Activated naive CD4-positive, alpha-beta T cell treated with anti-CD3 and anti-CD28 coated beads, Interleukin-2, amount 50 U/mL, for 72 hours (primary cell): ENCODE results near the gene ACOX3. TPM values are rescaled to one million over a fixed set of nuclear protein-coding genes. Genes with fewer than 3 reads are reported as not detected.

Experiments
- ATAC-seq, 2 donors: fragments of 150-1000 bp; cut with Tn5 transposase; 2 replicates each; pipeline ENCODE4 v1.10.0; 2021; ENCODE audit warnings: mild to moderate bottlenecking in 2 of 2, moderate library complexity in 2 of 2
- DNase-seq, 2 donors: peaks; one replicate each; pipeline ENCODE4 v3.0.0; 2021 to 2022; ENCODE audit warnings: low spot score in 2 of 2
- H3K27ac Mint-ChIP-seq, 2 donors: one replicate each; pipeline ENCODE4 v1.8.0; 2022; ENCODE audit warnings: mild to moderate bottlenecking in 2 of 2, mixed read lengths in 2 of 2
- H3K36me3 Mint-ChIP-seq, 2 donors: one replicate each; pipeline ENCODE4 v1.8.0; 2022; ENCODE audit warnings: mixed read lengths in 2 of 2
- H3K9me3 Mint-ChIP-seq, 2 donors: one replicate each; pipeline ENCODE4 v1.8.0; 2022; ENCODE audit warnings: mixed read lengths in 2 of 2
- total RNA-seq, 2 donors: library from RNA; stranded (reverse); gene quantifications; one replicate each; pipeline ENCODE4 v1.2.3, GENCODE V29; 2022

The ACOX3 gene
- total RNA-seq, 2 donors from 2014 or later: 22.1 to 29.2 TPM

DNA sequence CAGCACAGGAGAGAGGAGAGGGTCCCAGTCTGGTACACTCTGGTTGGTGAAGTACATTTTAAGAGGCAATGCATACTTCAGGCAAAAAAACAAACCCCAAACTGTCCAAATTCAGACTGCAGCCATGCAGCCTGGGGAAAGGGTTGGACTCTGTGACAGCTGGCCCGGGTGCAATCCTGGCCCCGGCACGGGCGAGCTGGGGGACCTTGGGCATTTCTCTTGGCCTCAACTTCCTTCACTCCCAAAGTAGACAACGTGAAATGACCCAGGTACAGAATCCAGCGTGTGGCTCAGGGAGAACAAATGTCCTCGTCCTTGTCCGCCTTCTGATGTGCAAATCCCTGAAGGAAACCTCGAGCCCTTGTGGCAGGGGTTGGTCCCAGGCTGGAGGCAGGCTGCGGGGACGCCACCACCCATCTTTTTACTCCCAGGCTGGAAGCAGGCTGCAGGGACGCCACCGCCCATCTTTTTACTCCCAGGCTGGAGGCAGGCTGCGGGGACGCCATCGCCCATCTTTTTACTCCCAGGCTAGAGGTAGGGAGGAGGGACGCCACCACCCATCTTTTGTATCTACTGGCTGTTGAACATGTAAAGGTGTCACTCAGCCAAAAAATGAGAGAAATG is 62.3 kb downstream of the ACOX3 start:
- Mint-ChIP-seq H3K36me3 (no peaks in the 10 kb centered on the region), H3K9me3 (no peaks in the 10 kb centered on the region), H3K27ac (no peak overlapping the region)
- DNase-seq: no peak
- no peak for ATAC-seq

DNA sequence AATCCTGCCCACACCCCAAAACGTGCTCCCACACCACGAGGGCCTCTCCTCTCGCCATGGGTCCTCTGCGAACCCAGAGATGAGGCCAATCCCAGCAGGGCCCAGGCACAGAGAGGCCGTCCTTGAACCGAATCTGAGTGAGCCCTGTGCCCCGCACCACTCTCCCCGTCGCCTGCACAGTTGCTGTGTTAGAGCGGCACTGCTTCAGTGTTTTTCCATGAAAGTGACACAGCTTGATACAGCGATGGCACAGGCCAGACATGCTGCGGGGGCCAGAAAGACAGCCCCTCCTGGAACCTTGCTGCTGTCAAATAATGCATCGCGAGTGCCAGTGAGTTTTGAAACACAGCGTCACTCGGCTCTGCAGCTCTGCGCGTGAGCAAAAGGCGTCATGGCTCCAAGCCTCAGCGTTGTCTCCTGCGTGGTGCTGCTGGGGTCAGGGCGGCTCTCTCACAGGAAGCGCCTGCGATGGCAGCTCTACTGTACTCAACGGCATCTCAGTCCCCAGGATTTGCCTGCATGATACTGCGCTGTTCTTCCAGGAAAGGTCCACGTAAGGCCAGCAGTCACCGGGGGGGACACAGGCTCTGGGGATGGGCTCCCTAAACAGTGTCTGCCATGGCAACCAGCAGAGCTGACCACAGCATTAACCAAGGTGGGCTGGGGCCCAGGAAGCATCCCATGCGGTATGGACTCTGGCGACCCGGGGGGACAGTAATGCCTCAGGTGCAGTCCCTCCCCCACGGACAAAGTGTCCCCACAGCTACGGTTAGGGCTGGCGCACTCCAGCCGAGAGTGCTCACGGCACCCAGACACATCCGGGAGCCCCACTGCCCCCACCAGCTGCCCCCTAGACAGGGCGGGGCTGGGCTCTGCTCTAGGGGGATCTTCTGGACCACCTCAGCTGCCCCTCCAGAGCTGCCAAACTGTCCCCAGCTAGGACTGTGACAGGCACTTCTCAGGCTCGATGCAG is 63.1 kb downstream of the ACOX3 start:
- H3K27ac Mint-ChIP-seq: no peak overlapping the region
- no peak for DNase-seq
- no peaks in the 10 kb centered on the region for H3K36me3 Mint-ChIP-seq
- no peaks in the 10 kb centered on the region for H3K9me3 Mint-ChIP-seq
- no peak for ATAC-seq

DNA sequence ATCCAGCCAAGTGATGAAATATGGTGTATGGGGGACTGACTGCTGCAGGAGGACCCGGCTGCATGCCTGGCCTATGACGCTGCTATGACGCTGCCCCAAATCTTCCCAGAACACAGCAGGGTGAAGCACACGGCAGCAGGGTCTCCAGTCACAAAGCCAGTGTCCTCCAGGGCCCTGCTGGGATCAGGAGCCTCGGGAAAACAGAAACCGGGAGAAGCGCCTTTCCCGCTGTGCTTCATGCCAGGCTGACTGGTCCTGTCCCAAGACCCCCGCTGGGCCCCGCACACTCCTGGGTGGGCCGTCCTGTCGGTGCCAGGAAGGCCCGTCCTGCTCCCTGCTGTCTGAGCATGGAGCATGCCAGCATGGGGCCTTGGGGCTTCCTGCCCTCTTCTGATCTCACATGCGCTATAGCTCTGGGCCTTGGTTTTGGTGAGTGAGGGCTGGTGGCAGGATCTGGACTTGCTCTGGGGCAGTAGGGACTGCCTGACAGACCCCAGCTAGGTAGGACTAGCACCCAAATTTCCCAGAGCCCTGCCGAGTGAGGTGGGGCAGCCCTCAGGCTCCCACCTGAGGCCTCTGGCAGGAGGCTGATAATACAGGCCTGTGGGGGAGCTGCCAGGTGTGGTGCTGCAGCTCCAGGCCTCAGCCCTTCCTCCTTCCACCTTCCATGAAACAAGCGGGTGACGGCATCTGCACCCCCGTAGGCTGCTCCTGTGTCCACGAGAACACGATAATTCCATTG is 64.0 kb downstream of the ACOX3 start:
- no peaks in the 10 kb centered on the region for H3K36me3 Mint-ChIP-seq
- no peak for ATAC-seq

DNA sequence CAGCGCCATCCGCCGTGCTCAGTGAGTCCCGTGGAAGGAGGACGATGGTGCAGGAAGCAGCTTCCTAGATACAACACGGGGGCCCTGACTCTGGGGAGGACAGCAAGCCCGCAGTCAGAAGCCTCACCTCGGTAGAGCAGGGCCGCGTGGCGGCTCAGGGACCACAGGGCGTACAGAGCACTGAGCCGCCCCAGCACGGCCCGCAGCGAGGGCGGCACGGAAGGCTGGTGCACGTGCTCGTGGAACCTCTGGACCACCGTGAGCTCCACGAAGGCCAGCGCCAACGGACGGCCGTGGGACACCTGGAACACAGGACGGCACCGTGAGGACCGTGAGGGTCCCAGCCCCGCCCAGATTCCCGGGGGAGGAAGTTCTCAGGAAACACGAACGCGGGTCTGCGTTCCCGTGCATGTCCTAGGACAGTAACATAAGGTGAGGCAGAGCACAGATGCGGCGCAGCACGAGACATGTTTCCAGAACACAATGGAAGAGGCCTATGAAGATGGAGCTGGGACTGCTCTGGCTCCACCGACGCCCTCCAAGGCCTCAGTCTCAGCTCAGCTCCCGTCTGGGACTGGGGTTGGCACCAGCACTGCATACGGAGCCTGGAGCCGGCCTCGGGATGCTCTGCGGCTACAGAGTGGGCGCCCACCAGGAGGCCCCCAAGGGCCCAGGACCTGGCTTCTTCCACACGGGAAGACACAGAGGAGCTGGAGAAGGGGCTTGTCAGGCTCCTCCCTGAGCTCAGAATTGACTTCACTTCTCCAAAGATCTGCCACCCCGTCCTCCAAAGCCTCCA is 65.5 kb downstream of the ACOX3 start:
- no peaks in the 10 kb centered on the region for H3K36me3 Mint-ChIP-seq
- DNase-seq (no peak), ATAC-seq (no peak)
- no peaks in the 10 kb centered on the region for H3K9me3 Mint-ChIP-seq
- H3K27ac Mint-ChIP-seq: no peak overlapping the region

More for the DNA sequence above, 64.0 kb downstream of the ACOX3 start:
- Mint-ChIP-seq H3K9me3 (no peaks in the 10 kb centered on the region), H3K27ac (no peak overlapping the region)
- no peak for DNase-seq

DNA sequence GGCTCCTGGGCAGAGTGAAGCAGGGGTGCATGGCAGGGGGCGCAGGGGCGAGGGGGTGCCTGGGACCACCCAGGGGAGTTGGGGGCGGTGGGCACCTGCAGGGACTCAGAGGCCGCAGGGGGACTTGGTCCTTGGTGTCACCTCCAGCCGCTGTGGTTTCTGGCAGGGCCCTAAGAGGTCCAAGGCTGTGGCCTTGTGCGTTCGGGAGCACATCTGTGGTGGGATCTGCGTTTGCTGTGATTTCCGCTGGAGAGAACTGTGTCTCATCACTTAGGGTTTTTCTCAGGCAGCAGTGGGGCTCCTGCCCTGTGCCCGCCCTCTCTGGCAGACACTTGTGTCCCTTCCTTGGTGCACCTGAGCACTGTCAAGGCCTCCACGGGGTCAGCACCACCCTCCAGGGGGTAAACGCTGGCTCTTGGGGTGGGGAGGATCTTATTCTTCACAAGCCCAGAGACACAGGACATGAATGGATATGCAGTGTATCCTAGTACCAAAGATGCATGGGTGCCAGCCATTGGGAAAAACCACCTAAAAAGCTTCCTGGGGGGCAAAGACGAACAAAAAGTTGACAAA is 66.5 kb downstream of the ACOX3 start:
- H3K27ac Mint-ChIP-seq: no peak overlapping the region
- no peaks in the 10 kb centered on the region for H3K36me3 Mint-ChIP-seq
- H3K9me3 Mint-ChIP-seq: no peaks in the 10 kb centered on the region
- ATAC-seq (no peak), DNase-seq (no peak)

DNA sequence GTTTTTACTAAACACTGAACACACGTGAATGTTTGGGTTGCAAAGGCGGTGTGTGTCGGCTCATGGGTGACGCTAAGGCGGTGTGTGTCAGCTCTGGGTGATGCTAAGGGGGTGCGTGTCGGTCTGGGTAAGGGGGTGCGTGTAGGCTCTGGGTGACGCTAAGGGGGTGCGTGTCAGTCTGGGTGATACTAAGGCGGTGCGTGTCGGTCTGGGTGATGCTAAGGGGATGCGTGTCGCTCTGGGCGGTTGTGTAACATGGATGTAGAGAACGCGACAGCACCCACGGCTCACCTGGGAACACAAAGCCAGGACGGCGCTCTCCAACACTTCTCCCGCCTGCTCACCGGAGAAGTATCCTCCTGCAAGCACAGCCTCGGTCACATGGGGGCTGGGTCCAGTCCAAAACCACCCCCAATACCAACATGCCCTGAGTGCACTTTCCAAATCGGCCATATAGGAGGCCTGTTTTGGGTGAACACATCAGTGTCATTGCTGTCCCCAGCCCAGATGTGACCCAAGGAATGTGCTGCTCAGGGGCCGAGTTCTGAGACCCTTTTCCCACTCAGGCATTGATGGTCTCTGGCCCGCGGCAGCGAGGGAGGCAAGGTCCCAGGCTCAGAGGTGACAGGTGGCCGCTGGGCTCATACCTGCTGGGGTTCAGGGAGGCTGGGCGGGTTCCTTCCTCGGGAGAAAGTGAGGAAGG is 67.1 kb downstream of the ACOX3 start:
- Mint-ChIP-seq H3K9me3 (no peaks in the 10 kb centered on the region), H3K27ac (peak overlapping the region in 1 of 2 donors; percentile 79), H3K36me3 (no peaks in the 10 kb centered on the region)
- ATAC-seq: no peak
- no peak for DNase-seq

DNA sequence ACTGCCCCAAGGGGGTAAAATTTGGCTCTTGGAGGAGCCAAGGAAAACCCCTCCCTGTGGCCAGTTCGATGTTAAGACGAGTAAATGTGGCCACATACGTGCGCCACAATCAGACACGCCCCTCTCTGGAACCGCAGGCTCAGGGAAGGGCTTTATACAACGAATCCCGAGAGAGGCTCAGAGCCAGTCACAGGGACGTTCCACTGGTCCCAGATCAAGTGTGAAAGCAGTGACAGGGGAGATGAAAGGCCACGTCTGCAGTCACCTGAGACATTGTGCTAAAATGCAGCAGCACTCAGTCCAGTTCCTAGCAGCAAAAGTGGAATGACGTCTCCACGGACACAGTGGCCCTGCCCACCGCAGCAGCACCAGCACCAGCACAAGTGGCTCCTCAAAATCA is 68.0 kb downstream of the ACOX3 start:
- DNase-seq: no peak
- Mint-ChIP-seq H3K27ac (no peak overlapping the region), H3K9me3 (no peaks in the 10 kb centered on the region), H3K36me3 (no peaks in the 10 kb centered on the region)
- ATAC-seq: no peak

DNA sequence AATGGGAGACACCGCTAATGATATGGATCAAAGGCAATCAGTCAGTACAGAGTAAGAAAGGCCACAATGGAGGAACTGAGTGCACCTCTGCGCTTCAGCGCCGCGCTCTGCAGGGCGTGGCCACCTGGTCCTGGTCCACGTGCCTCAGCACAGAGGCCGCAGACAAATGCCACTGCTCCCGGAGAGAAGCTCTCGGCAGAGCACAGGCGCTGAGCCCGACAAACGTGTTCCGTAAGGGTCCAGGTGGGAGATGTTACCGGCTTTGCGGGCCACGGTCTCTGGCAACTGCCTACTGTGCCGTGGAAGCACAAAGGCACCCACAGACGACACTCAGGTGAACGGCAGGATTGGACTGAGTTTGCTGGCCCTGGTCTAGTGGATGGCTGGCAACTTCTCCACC is 68.9 kb downstream of the ACOX3 start:
- no peak overlapping the region for H3K27ac Mint-ChIP-seq

DNA sequence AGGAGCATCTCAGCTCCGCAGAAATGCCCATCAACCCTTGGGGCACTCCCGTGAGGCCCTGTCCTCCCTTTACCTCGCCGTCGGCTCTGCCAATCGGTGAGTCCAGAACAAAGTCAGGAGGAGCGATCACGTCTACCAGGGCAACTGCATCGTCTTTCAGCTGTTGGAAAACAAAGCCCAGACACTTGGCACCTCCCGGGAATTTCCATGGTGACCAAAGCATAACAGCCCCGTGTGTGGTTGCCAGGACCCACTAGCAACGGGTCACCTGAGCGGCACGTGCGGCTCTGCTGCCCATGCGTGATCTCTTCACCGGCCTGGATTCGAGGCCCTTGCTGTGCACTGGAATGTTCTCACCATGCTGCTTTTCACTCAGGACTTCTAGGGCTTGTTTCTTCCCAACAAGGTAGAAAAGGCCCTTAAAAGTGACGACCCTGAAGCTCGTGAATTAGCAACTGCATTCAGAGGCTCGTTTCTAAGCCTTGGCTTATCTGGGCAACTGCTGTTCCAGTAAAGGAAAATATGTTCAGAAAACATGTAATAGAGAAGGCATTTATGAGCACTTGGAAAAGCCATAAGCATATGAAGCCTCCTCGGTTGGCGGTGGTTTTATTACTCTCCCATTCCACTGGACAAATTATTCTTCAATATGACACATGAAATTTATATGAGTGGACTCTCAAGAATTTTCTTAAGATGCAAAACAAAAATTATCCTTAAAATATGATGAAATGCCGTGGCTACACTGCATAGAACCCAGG is 69.5 kb downstream of the ACOX3 start:
- ATAC-seq (no peak), DNase-seq (no peak)
- Mint-ChIP-seq H3K9me3 (no peaks in the 10 kb centered on the region), H3K36me3 (no peaks in the 10 kb centered on the region), H3K27ac (no peak overlapping the region)

More for the DNA sequence above, 68.9 kb downstream of the ACOX3 start:
- DNase-seq (no peak), ATAC-seq (no peak)
- Mint-ChIP-seq H3K9me3 (no peaks in the 10 kb centered on the region), H3K36me3 (no peaks in the 10 kb centered on the region)

DNA sequence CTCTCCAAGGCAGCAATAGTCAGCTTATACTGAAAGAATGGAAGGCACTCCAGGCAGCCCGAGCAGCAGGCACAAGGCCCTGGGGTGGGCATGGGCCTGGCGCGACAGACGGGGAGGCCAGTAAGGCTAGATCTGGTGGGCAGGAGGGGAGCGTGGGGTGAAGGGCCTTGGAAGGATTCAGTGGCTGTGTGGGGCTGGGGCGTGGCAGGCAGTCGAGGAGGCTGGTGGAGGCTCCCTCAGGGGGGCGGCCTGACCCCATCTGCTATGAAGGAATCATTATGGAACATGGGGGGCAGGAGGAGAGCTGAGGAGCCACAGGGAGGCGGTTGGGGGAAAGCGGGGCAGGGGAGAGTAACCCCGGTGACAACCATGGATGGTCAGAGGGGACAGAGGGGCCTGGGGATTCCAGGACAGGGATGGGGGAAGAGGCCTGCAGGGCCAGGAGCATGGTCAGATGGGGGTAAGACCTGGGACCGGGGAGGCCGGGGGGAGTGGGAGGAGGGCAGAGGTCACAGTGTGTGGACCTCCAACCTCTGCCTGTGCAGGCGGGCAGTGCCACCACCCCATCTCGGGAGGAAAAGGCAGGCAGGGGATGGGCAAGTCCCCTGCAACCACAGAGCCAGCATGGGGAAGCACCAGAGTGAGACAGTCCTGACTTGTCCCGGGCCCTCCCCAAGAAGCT is 70.3 kb downstream of the ACOX3 start:
- Mint-ChIP-seq H3K9me3 (no peaks in the 10 kb centered on the region), H3K36me3 (no peaks in the 10 kb centered on the region), H3K27ac (no peak overlapping the region)
- ATAC-seq: peak in 1 of 2 donors; percentile 31
- no peak for DNase-seq

DNA sequence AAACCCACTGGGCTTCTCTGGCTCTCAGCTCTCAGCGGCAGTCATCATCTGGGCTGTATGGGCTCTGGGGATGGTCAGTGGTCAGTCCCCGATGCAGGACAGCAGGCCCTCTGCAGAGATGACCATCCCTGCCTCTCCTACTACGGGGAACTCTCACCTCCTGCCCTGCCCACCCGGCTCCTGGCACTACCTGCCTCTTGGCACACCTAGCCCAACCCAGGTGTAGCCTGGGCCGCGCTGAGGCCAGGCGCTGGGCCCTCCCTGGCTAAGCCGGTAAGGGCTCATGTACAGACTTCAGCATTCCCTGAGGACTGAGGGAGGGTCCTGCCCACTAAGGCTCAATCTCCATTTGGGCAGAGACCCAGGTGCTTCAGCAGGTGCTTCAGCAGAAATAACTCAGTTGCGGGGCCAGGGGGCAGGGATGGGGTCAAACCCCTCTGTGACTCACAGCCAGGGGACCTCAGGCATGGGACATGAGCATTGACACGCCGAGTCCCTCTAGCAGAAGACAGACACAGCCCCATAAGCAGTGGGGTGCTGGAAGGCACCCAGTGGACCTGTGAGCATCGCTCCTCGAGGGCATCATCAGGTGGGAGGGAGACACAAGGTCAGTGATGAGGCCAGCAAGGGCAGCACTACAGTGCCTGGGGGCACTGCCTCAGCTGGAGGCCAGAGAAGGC is 71.0 kb downstream of the ACOX3 start:
- no peak overlapping the region for H3K27ac Mint-ChIP-seq
- ATAC-seq (no peak), DNase-seq (no peak)
- no peaks in the 10 kb centered on the region for H3K9me3 Mint-ChIP-seq
- H3K36me3 Mint-ChIP-seq: peaks cover 0 to under 1% of the 10 kb centered on the region in 2 donors

DNA sequence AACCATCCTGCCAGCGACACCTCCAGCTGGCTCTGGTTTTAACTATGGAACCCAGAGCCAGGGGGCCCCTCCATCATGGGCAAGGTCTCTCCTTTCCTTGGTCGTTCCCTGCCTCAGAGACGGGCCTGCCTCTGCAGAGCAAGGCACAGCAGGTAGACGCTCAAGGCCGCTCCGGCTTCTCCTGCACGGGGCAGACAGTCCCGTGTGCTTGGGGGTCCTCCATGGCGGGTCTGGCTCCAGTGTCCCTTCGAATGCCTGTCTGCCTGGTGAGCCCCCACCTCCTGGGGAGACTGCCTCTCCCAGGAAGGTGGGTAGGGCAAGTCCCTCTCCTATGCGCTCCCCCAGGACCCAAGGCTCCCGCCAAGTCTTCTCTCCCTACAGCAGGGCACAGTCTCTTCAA is 71.5 kb downstream of the ACOX3 start:
- peaks cover 0 to 3% of the 10 kb centered on the region in 2 donors for H3K9me3 Mint-ChIP-seq
- H3K27ac Mint-ChIP-seq: no peak overlapping the region
- DNase-seq (no peak), ATAC-seq (no peak)
- H3K36me3 Mint-ChIP-seq: peaks cover 0 to 6% of the 10 kb centered on the region in 2 donors

DNA sequence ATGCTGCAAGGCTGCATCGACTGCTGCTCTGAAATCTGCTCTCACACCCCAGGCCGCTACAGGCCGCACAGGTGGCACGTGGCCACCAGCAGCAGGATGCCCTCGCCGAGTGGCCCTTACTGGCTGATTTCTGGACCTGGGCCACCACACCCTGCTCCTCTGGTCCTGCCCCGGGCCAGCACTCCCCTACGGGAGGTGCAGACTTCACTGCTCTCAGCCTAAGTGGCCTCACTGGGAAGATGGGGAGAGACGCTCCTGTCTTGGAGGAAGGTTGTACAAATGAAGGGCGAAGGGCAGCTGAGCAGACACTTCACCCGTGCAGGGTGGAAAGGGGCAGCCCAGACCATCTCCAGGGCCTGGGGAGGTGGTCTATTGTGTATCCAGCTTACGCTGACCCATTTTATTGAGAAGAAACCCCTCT is 72.5 kb downstream of the ACOX3 start:
- DNase-seq: no peak
- Mint-ChIP-seq H3K36me3 (peaks cover 5 to 13% of the 10 kb centered on the region in 2 donors), H3K27ac (no peak overlapping the region), H3K9me3 (peaks cover 5% of the 10 kb centered on the region in 2 donors)
- ATAC-seq: no peak

DNA sequence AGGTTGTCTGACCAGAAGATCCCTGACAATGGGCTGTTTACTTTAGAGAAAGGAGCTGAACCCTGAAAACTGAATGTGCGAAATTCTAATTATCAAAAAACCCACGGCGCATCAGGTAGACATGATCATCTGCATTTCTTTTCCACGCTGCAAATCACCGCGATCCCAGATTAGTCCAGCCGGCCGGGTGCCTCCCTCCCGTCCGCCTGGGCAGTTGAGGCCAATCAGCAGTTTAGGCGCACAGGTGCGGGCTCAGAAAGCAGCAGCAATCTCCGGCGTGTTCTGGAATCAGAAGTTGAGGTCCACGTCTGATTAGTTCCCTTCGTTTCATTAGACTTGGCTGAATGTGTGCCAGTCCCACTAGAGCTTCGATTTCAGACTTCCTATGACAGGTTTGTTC is 73.9 kb downstream of the ACOX3 start:
- Mint-ChIP-seq H3K9me3 (peaks cover 5% of the 10 kb centered on the region in 2 donors), H3K27ac (no peak overlapping the region), H3K36me3 (peaks cover 7 to 13% of the 10 kb centered on the region in 2 donors)
- ATAC-seq: no peak
- no peak for DNase-seq
